Measurements from ENCODE around the gene SLC25A11. TPM values are rescaled to one million over a fixed set of nuclear protein-coding genes. Genes with fewer than 3 reads are reported as not detected.

SLC25A11 gene
- polyA plus RNA-seq, 1 donor, result 53.8 TPM

- no peak for DNase-seq (ENCODE audit: low read depth)
Observed at GRCh38 chr17:4895657-4896331, 44.1 kb downstream of the SLC25A11 start.

DNA sequence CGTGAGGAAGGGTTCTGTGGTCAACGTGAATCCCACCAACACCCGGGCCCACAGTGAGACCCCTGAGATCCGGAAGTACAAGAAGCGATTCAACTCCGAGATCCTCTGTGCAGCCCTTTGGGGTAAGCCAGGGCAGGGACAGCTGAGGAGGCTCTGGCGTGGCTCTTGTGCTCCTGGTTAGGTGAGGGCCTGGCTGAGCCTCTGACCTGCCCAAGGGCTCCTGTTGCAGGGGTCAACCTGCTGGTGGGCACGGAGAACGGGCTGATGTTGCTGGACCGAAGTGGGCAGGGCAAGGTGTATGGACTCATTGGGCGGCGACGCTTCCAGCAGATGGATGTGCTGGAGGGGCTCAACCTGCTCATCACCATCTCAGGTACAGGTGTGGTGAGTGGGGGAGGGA is 44.7 kb downstream of the SLC25A11 start:
- no peak for DNase-seq (ENCODE audit: low read depth)

GRCh38 chr17:4893721-4894560 is 45.9 kb downstream of the SLC25A11 start:
- no peak for DNase-seq (ENCODE audit: low read depth)

DNA sequence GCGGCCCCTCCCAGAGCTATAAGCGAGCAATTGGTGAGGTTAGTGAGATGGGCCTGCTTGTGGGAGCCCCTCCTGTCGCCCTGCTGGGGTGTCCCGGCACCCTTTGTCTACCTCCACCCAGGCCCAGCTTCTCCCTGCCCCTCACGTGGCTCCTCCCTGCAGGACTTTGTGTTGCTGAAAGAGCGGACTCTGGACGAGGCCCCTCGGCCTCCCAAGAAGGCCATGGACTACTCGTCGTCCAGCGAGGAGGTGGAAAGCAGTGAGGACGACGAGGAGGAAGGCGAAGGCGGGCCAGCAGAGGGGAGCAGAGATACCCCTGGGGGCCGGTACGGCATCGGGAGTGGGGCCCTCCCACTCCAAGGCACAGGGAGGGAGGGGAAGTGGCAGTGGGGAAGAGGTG is 46.6 kb downstream of the SLC25A11 start:
- DNase-seq (ENCODE audit: low read depth), result no peak

DNA sequence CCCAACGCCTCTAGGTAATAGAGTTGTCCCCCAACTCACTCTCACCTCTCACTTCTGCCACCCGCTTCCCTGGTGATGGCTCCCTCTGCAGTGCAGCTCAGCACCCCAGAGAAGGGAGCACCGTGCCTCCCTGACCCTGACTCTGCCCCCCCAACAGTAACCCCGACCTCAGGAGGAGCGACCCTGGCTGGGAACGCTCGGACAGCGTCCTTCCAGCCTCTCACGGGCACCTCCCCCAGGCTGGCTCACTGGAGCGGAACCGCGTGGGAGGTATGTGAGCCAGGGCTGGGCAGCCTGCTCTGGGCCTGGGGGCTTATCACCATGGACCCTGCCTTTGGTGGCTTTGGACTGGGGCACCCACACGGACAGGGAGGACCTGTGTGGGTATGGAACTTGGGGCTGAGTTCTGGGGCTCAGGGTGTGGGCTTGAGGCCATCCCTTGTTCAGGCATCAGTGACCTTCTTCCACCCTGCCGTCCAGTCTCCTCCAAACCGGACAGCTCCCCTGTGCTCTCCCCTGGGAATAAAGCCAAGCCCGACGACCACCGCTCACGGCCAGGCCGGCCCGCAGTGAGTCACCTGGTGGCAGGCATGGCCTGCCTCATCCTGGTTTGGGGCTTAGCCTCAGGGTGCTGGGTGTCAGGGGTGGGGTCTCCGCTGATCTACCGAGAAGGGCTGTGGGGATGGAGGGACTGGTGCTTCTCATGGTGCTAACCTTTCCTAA is 47.2 kb downstream of the SLC25A11 start:
- no peak for DNase-seq (ENCODE audit: low read depth)

DNA sequence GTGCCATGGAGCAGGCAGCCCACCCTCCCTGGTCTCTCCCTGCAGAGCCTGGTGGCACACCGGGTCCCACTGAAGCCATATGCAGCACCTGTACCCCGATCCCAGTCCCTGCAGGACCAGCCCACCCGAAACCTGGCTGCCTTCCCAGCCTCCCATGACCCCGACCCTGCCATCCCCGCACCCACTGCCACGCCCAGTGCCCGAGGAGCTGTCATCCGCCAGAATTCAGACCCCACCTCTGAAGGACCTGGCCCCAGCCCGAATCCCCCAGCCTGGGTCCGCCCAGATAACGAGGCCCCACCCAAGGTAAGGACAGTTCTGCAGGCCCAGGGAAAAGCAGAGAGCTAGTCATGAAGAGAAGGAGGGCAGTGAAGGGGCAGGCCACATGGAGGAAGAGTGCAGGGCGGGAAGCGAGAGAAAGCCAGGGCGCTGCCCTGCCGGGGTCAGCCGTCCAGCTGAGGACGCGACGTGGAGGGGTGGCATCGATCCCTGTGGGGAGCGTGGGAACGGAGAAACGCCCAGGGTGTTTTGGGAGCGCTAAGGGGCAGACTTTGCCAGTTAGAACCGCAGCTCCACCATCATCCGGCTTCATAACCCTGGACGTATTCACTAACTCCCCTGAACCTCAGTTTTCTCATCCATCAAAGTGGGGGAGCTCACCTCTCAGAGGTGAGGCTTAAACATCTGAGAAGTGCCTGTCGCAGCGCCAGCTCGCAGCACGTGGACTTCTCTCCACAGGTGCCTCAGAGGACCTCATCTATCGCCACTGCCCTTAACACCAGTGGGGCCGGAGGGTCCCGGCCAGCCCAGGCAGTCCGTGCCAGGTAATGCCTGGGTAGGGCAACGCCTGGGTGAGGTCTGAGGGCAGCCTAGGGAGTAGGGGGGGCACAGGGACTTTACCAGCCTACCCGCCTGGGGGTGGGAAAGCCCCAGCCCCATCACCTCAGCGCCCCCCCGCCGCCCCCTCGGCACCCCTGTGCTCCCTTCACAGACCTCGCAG is 48.1 kb downstream of the SLC25A11 start:
- DNase-seq (ENCODE audit: low read depth), result no peak

GRCh38 chr17:4887581-4887980 is 52.3 kb downstream of the SLC25A11 start:
- DNase-seq (ENCODE audit: low read depth), result no peak

Other genes starting within 250 kb of the SLC25A11 start
- 31.9 TPM for gene PELP1, start 235.9 kb downstream of the SLC25A11 start, polyA plus RNA-seq (ENCODE audit: insufficient read length)
- 22.3 TPM for gene ARRB2, start 229.4 kb downstream of the SLC25A11 start, polyA plus RNA-seq (ENCODE audit: insufficient read length)
- 18.0 TPM for gene MED11, start 208.6 kb downstream of the SLC25A11 start, polyA plus RNA-seq (ENCODE audit: insufficient read length)
- 0.28 TPM for gene ZMYND15, start 200.2 kb downstream of the SLC25A11 start, polyA plus RNA-seq (ENCODE audit: insufficient read length)
- gene CXCL16, start 200.1 kb downstream of the SLC25A11 start, polyA plus RNA-seq (ENCODE audit: insufficient read length), result 5.1 TPM
- not detected for gene TM4SF5, start 168.2 kb downstream of the SLC25A11 start, polyA plus RNA-seq (ENCODE audit: insufficient read length)
- 9.7 TPM for gene VMO1, start 153.7 kb downstream of the SLC25A11 start, polyA plus RNA-seq (ENCODE audit: insufficient read length)
- 0.95 TPM for gene GLTPD2, start 151.1 kb downstream of the SLC25A11 start, polyA plus RNA-seq (ENCODE audit: insufficient read length)
- 96.7 TPM for gene PSMB6, start 143.9 kb downstream of the SLC25A11 start, polyA plus RNA-seq (ENCODE audit: insufficient read length)
- gene PLD2, start 132.9 kb downstream of the SLC25A11 start, polyA plus RNA-seq (ENCODE audit: insufficient read length), result 25.4 TPM
- 25.4 TPM for gene MINK1, start 106.7 kb downstream of the SLC25A11 start, polyA plus RNA-seq (ENCODE audit: insufficient read length)
- gene C17orf107, start 40.5 kb downstream of the SLC25A11 start, polyA plus RNA-seq (ENCODE audit: insufficient read length), result 1.3 TPM
- 2.3 TPM for gene CHRNE, start 36.9 kb downstream of the SLC25A11 start, polyA plus RNA-seq (ENCODE audit: insufficient read length)
- gene GP1BA, start 7.8 kb downstream of the SLC25A11 start, polyA plus RNA-seq (ENCODE audit: insufficient read length), result 0.92 TPM
- 72.7 TPM for gene RNF167, start 222 bp upstream of the SLC25A11 start, polyA plus RNA-seq (ENCODE audit: insufficient read length)
- gene PFN1, start 8.5 kb upstream of the SLC25A11 start, polyA plus RNA-seq (ENCODE audit: insufficient read length), result 349 TPM
- 2,114 TPM for gene ENO3, start 11.1 kb upstream of the SLC25A11 start, polyA plus RNA-seq (ENCODE audit: insufficient read length)
- gene SPAG7, start 27.8 kb upstream of the SLC25A11 start, polyA plus RNA-seq (ENCODE audit: insufficient read length), result 90.2 TPM
- 27.3 TPM for gene CAMTA2, start 47.6 kb upstream of the SLC25A11 start, polyA plus RNA-seq (ENCODE audit: insufficient read length)
- gene INCA1, start 57.5 kb upstream of the SLC25A11 start, polyA plus RNA-seq (ENCODE audit: insufficient read length), result 5.0 TPM
- 120 TPM for gene KIF1C, start 57.9 kb upstream of the SLC25A11 start, polyA plus RNA-seq (ENCODE audit: insufficient read length)
- gene SLC52A1, start 95.4 kb upstream of the SLC25A11 start, polyA plus RNA-seq (ENCODE audit: insufficient read length), result 0.08 TPM
- gene ZFP3, start 138.4 kb upstream of the SLC25A11 start, polyA plus RNA-seq (ENCODE audit: insufficient read length), result 11.8 TPM
- gene ZNF232, start 171.8 kb upstream of the SLC25A11 start, polyA plus RNA-seq (ENCODE audit: insufficient read length), result 24.4 TPM
- 30.0 TPM for gene USP6, start 176.0 kb upstream of the SLC25A11 start, polyA plus RNA-seq (ENCODE audit: insufficient read length)